Endothelial cell (in vitro differentiated cells): Measurements from ENCODE around the gene MFSD11. TPM values are rescaled to one million over a fixed set of nuclear protein-coding genes. Genes with fewer than 3 reads are reported as not detected.
"Not testable (repeated sequence)": the region's sequence is repeated elsewhere in the genome, so short reads cannot be mapped to it uniquely, and the experiment has no call there.

Source experiments
- DNase-seq: peaks from one replicate; pipeline ENCODE4 v3.0.0; 2021; ENCODE audit warnings: low spot score
- H3K27ac Mint-ChIP-seq: one replicate; pipeline ENCODE4 v1.8.0; 2021; ENCODE audit warnings: mixed read lengths, inconsistent platforms; ENCODE audit not compliant: unreplicated experiment
- H3K27me3 Mint-ChIP-seq: one replicate; pipeline ENCODE4 v1.8.0; 2021; ENCODE audit warnings: mild to moderate bottlenecking, moderate library complexity, mixed read lengths, inconsistent platforms; ENCODE audit not compliant: unreplicated experiment
- H3K36me3 Mint-ChIP-seq: one replicate; pipeline ENCODE4 v1.8.0; 2021; ENCODE audit warnings: mild to moderate bottlenecking, low read depth, mixed read lengths, inconsistent platforms; ENCODE audit not compliant: unreplicated experiment
- H3K4me1 Mint-ChIP-seq: one replicate; pipeline ENCODE4 v1.8.0; 2021; ENCODE audit warnings: mild to moderate bottlenecking, mixed read lengths, inconsistent platforms; ENCODE audit not compliant: unreplicated experiment
- H3K4me3 Mint-ChIP-seq: one replicate; pipeline ENCODE4 v1.8.0; 2021; ENCODE audit warnings: mild to moderate bottlenecking, mixed read lengths, inconsistent platforms; ENCODE audit not compliant: unreplicated experiment
- H3K9me3 Mint-ChIP-seq: one replicate; pipeline ENCODE4 v1.8.0; 2021; ENCODE audit warnings: mixed read lengths, inconsistent platforms; ENCODE audit not compliant: unreplicated experiment
- total RNA-seq: library from RNA; stranded (reverse); fragmentation: NEBNext Ultra II Directional; extraction: Animal tissue kit (Norgen Biotek cat#: 25700); gene quantifications from one replicate; pipeline ENCODE4 v1.2.1, GENCODE V29; 2021; ENCODE audit not compliant: unreplicated experiment
- TF ChIP-seq, protein P1 (sequence below): fragments of 200-600 bp; sonication (generic); IDR thresholded peaks from one replicate; pipeline ENCODE4 v1.5.0; 2021; ENCODE audit warnings: antibody characterized with exemption; ENCODE audit not compliant: unreplicated experiment

Gene MFSD11
- total RNA-seq, 1 donor from 2014 or later = 37.3 TPM

DNA sequence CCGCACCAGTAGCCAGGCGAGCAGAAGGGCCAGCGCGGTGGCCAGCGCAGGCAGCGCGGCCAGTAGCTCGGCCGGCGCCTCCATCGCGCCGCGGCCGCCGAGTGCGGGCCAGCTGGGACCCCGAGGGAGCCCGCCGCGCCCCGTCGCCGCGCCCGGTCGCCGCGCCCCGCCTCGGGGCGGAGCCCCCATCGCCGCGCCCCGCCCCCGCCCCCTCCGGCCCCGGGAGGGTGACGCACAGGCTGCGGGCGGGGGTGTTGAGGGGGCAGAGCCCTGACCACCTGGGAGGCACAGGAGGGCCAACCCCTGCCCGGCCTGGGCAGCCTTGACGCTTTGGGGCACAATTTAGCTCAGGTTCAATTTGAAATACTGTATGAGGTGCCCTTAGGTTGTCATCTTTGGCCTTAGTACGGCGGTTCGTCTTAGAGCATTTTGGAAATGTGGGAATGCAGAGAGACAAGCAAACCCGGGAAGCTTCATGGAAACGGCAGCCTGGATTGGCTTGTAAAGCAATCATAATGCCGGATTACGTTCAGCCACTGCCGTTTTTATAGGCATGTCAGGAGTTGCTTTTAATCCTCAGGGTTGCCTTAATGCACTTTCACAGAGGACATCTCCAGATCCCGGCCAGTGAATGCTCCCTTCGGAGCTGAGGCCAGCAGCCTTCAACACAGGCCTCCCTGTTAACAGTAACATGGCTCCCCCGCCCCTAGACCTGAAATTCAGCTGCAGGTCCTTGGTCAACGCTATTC, 26.9 kb upstream of the MFSD11 start, which contains the start of gene MXRA7:
Gene MXRA7, minus strand, starts transcription at position 103 of the 749 bp plus-strand sequence. Its CDS starts 19 bp downstream, at position 84.
- no peaks in the 10 kb centered on the region for H3K9me3 Mint-ChIP-seq
- peak within 1 kb of the TSS; percentile 89 for H3K4me3 Mint-ChIP-seq
- H3K36me3 Mint-ChIP-seq = peaks cover 24% of the 10 kb centered on the region
- peak; percentile 65 for DNase-seq
- TF ChIP-seq, protein P1, sequence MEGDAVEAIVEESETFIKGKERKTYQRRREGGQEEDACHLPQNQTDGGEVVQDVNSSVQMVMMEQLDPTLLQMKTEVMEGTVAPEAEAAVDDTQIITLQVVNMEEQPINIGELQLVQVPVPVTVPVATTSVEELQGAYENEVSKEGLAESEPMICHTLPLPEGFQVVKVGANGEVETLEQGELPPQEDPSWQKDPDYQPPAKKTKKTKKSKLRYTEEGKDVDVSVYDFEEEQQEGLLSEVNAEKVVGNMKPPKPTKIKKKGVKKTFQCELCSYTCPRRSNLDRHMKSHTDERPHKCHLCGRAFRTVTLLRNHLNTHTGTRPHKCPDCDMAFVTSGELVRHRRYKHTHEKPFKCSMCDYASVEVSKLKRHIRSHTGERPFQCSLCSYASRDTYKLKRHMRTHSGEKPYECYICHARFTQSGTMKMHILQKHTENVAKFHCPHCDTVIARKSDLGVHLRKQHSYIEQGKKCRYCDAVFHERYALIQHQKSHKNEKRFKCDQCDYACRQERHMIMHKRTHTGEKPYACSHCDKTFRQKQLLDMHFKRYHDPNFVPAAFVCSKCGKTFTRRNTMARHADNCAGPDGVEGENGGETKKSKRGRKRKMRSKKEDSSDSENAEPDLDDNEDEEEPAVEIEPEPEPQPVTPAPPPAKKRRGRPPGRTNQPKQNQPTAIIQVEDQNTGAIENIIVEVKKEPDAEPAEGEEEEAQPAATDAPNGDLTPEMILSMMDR = no peak
- H3K27me3 Mint-ChIP-seq = peaks cover 6% of the 10 kb centered on the region
- peak within 1 kb of the TSS; percentile 13 for H3K27ac Mint-ChIP-seq
- H3K4me1 Mint-ChIP-seq = peaks cover 18% of the 10 kb centered on the region

DNA sequence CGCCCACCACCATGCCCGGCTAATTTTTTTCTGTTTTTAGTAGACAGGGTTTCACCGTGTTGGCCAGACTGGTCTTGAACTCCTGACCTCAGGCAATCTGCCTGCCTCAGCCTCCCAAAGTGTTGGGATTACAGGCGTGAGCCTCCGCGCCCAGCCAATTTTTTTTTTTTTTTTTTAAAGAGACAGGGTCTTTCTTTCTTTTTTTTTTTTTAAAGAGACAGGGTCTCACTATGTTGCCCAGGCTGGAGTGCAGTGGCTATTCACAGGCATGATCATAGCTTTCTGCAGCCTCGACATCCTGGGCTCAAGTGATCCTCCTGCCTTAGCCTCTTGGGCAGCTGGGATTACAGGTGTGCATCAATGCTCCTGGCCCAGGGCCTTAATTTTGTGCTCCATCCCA, 25.6 kb upstream of the MFSD11 start:
- Mint-ChIP-seq H3K4me1 (peaks cover 18% of the 10 kb centered on the region), H3K36me3 (peaks cover 27% of the 10 kb centered on the region)
- H3K27ac Mint-ChIP-seq, H3K9me3 Mint-ChIP-seq, DNase-seq, H3K27me3 Mint-ChIP-seq, H3K4me3 Mint-ChIP-seq: not testable (repeated sequence)

DNA sequence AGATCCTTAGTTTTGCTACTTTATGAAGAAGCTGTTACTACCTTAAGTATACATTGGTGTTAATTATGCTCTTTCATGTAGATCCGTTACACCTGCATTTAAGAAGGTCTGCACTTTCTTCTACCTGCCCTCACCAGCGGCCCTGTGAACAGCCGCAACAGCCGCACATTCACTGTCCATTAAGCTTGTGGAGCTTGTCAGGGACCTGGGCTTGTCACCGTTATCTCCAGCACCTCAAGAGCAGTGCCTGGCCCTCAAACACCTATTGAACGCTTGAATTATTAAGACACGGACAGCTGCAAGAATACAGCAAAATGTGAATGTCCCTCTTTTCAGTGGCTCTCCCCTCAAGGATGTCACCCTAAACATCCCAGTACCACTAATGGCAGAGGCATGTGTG, 24.2 kb upstream of the MFSD11 start:
- TF ChIP-seq, protein P1 = no peak
- no peak for DNase-seq
- no peak overlapping the region for H3K4me3 Mint-ChIP-seq
- peaks cover 7% of the 10 kb centered on the region for H3K27me3 Mint-ChIP-seq
- no peak overlapping the region for H3K27ac Mint-ChIP-seq
- no peaks in the 10 kb centered on the region for H3K9me3 Mint-ChIP-seq
- H3K4me1 Mint-ChIP-seq = peaks cover 18% of the 10 kb centered on the region
- H3K36me3 Mint-ChIP-seq = peaks cover 31% of the 10 kb centered on the region

DNA sequence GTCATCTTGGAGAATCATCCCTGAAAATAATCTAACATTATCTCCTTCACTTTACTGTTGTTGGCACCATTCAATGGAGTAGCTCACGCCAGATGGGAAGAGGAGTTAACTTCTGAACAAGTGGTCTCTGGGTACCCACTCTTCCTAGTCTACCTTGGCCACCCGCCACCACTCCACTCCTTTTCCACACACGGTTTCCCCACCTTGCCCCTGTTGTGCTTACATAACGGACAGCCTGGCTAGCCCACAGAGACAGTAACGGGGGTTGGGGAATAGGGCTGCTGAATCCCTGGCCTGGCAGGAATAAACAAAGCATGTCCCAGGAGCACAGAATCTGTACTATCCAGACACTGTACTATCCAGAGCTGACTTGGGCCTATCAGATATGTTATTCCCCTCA, 23.6 kb upstream of the MFSD11 start:
- no peak overlapping the region for H3K27ac Mint-ChIP-seq
- no peak overlapping the region for H3K4me3 Mint-ChIP-seq
- H3K9me3 Mint-ChIP-seq = no peaks in the 10 kb centered on the region
- peaks cover 5% of the 10 kb centered on the region for H3K27me3 Mint-ChIP-seq
- DNase-seq = no peak
- peaks cover 34% of the 10 kb centered on the region for H3K36me3 Mint-ChIP-seq
- H3K4me1 Mint-ChIP-seq = peaks cover 15% of the 10 kb centered on the region
- TF ChIP-seq, protein P1 = no peak

DNA sequence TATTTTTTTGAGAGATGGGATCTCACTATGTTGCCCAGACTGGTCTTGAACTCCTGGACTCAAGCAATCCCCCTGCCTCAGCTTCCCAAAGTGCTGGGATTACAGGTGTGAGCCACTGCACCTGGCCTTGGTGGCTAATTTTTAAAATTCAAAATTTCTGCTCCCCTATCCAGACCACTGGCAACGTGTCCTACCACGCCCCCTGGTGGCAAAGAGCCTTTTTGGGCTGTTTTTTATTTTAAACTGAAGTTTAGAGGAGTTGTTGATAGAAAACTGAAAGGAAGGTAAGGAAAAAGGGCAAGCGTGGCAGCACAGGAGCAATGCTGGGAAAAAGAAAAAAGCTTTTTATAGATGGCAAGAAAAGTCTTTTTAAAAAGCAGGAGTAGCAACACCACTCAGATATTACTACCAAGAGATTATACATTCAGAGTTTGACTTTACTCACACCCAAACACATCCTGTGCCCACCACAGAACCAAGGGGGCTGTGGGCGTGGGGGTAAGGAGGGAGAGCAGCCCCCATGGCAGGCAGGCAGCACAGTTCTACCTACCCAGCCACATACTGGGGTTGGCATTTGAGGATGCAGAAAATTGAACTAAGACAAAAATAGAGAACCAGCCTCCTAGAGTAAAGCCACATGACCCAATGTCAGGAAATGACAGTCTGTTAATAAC, 23.0 kb upstream of the MFSD11 start:
- Mint-ChIP-seq H3K9me3 (no peaks in the 10 kb centered on the region), H3K27me3 (peaks cover 2% of the 10 kb centered on the region), H3K27ac (no peak overlapping the region), H3K4me1 (peaks cover 9% of the 10 kb centered on the region), H3K36me3 (peaks cover 36% of the 10 kb centered on the region), H3K4me3 (no peak overlapping the region)
- peak; percentile 77 for DNase-seq
- TF ChIP-seq, protein P1 = peak; percentile 90
